Keratinocyte (primary cell): Measurements from ENCODE around the gene MAPT. TPM values are rescaled to one million over a fixed set of nuclear protein-coding genes. Genes with fewer than 3 reads are reported as not detected.

Experiments used
- DNase-seq: peaks from one replicate; pipeline ENCODE4 v3.0.0-alpha.2; 2011; ENCODE audit warnings: low read depth, missing footprints, low spot score
- FAIRE-seq: peaks from 2 replicates; lab custom pipeline; 2011; peaks lifted over from hg19 to GRCh38; lab: Jason Lieb, UNC
- H2AFZ ChIP-seq: 2 replicates; pipeline ENCODE4 v1.6.0; 2012; ENCODE audit warnings: low read length, control low read depth, inconsistent platforms; ENCODE audit not compliant: control insufficient read depth
- H3K27ac ChIP-seq: 2 replicates; pipeline ENCODE4 v1.5.1; 2011; ENCODE audit warnings: low read length; ENCODE audit not compliant: control insufficient read depth, insufficient read depth
- H3K27me3 ChIP-seq: 3 replicates; pipeline ENCODE4 v1.6.0; 2011; ENCODE audit warnings: low read length; ENCODE audit not compliant: control insufficient read depth, insufficient read depth; ENCODE audit errors: extremely low read depth
- H3K36me3 ChIP-seq, 2 experiments: 2 replicates in 1 of 2; 3 replicates in 1 of 2; pipeline ENCODE4 v1.5.1; 2011; ENCODE audit warnings: low read length in 2 of 2, mild to moderate bottlenecking in 1 of 2; ENCODE audit not compliant: control insufficient read depth in 2 of 2, insufficient read depth in 2 of 2; ENCODE audit errors: extremely low read depth in 1 of 2
- H3K4me1 ChIP-seq: 3 replicates; pipeline ENCODE4 v1.5.1; 2011; ENCODE audit warnings: low read length; ENCODE audit not compliant: control insufficient read depth, insufficient read depth; ENCODE audit errors: extremely low read depth
- H3K4me2 ChIP-seq: 3 replicates; pipeline ENCODE4 v1.6.0; 2011; ENCODE audit warnings: low read depth, low read length; ENCODE audit not compliant: control insufficient read depth, insufficient read depth; ENCODE audit errors: extremely low read depth
- H3K4me3 ChIP-seq, 3 experiments: fragments of 200-600 bp in 1 of 3; sonication (generic) in 1 of 3; 2 replicates in 2 of 3; 3 replicates in 1 of 3; pipeline ENCODE4 v1.5.1; 2011 to 2016; ENCODE audit warnings: low read length in 3 of 3, mild to moderate bottlenecking in 3 of 3, control low read depth in 2 of 3, inconsistent platforms in 1 of 3, low read depth in 1 of 3, mixed read lengths in 1 of 3, mixed run types in 1 of 3, moderate library complexity in 1 of 3; ENCODE audit not compliant: control insufficient read depth in 2 of 3, insufficient read depth in 2 of 3; ENCODE audit errors: extremely low read depth in 1 of 3
- H3K79me2 ChIP-seq: 2 replicates; pipeline ENCODE4 v1.6.0; 2012; ENCODE audit warnings: low read length; ENCODE audit not compliant: control insufficient read depth, insufficient read depth
- H3K9ac ChIP-seq: 3 replicates; pipeline ENCODE4 v1.6.0; 2011; ENCODE audit warnings: low read length; ENCODE audit not compliant: control insufficient read depth, insufficient read depth; ENCODE audit errors: extremely low read depth
- H3K9me1 ChIP-seq: 3 replicates; pipeline ENCODE4 v1.6.0; 2011; ENCODE audit warnings: low read length; ENCODE audit not compliant: control insufficient read depth, insufficient read depth; ENCODE audit errors: extremely low read depth
- H3K9me3 ChIP-seq: 2 replicates; pipeline ENCODE4 v1.5.1; 2012; ENCODE audit warnings: low read depth, low read length; ENCODE audit not compliant: control insufficient read depth
- H4K20me1 ChIP-seq: 3 replicates; pipeline ENCODE4 v1.6.0; 2011; ENCODE audit warnings: low read length; ENCODE audit not compliant: control insufficient read depth, insufficient read depth; ENCODE audit errors: extremely low read depth
- CTCF ChIP-seq, 3 experiments: IDR thresholded peaks in 1 of 3; conservative IDR thresholded peaks in 1 of 3; optimal IDR thresholded peaks in 1 of 3; 2 replicates in 2 of 3; 3 replicates in 1 of 3; pipeline versions ENCODE3 to v1.5.1; 2011; ENCODE audit warnings: low read length in 3 of 3, mild to moderate bottlenecking in 3 of 3, moderate library complexity in 2 of 3, control low read depth in 1 of 3, inconsistent platforms in 1 of 3; ENCODE audit not compliant: insufficient read depth in 2 of 3; ENCODE audit errors: extremely low read depth in 1 of 3
- EZH2 ChIP-seq: IDR thresholded peaks from one replicate; pipeline ENCODE4 v1.6.1; 2012; ENCODE audit warnings: inconsistent platforms, mild to moderate bottlenecking, low read length, moderate library complexity
- dilution Hi-C: fragments of 300-500 bp; cut with MboI; formaldehyde crosslinking; loops from one replicate; pipeline ENCODE4 v1.7.0; 2020; ENCODE audit warnings: low sequenced_read_pairs; ENCODE audit not compliant: extremely low pct_ligation_motif_present
- polyA plus RNA-seq, 5 experiments: library from polyadenylated mRNA; depleted of rRNA in 3 of 5; stranded (reverse) in 3 of 5; stranded (forward) in 1 of 5; unstranded in 1 of 5; fragments of >200 nt; gene quantifications; 1 replicate in 1 of 5; 2 replicates in 3 of 5; 3 replicates in 1 of 5; pipeline versions ENCODE4 v1.2.1 to v1.2.3, GENCODE V29; 2011 to 2012; ENCODE audit warnings: missing spikeins in 2 of 5, low read depth in 1 of 5, low replicate concordance in 1 of 5

Gene MAPT
- polyA plus RNA-seq, 1 donor (not counting 4 experiments of a cell fraction or from before 2014, with no cell fraction given) = 0.08 TPM

DNA sequence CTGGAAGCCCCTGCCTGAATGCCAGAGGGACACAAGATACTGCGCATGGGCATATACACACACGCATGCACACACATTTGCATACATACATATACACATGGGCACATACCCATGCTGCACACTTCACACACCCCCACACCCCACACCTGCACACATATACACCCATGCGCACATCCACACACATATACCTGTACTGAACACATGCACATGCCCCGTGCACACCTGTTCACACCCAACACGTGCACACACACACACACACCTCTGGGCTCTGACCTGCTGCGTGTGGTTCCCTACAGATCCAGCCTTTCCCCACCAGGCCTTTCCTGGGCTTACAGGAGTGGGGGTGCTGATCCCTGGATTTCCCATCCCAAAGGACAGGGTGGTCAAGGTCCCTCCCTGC lies 43.3 kb upstream of the MAPT start:
- Histone ChIP-seq H3K27ac (no peak overlapping the region), H3K4me2 (no peak overlapping the region), H2AFZ (no peak overlapping the region), H3K4me1 (no peaks in the 10 kb centered on the region), H4K20me1 (no peaks in the 10 kb centered on the region), H3K4me3 (no peak overlapping the region), H3K79me2 (no peaks in the 10 kb centered on the region), H3K9me3 (no peaks in the 10 kb centered on the region), H3K36me3 (no peaks in the 10 kb centered on the region), H3K9me1 (no peaks in the 10 kb centered on the region), H3K27me3 (no peaks in the 10 kb centered on the region), H3K9ac (no peak overlapping the region)
- no peak for DNase-seq
- FAIRE-seq = no peak
- TF ChIP-seq EZH2 (no peak), CTCF (optimal IDR thresholded peaks at IDR 0.05 in 1 of 3, IDR thresholded peaks at IDR 0.05 in 1 of 3, conservative IDR thresholded peaks at IDR 0.05 in 1 of 3; ENCODE audit: extremely low read depth in 1 of 3, insufficient read depth in 2 of 3, low read length in 3 of 3) (no peak)
- dilution Hi-C loops = loop anchor here (25.0 kb wide), 1 partner anchor 214 kb away; no protein-coding TSS in a partner anchor

DNA sequence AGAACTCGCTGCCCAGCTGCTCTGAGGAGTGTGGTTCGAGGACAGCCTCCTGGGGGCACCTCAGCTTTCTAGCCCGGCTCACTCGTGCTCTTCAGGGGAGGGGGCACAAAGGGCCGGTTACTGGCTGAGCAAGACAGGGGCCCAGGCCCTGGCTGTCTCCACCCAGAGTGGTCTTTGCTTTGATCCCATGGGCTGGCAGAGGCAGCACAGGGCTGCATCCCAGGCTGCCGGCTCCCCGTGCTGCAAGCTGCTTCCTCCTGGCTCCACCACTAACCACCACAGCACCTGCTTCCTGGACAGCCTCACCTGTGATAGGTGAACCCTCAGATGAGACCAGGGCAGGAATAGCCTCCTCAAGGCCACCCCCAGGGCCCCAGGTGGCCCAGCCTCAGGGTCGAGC lies 42.9 kb upstream of the MAPT start:
- Histone ChIP-seq H3K9me1 (no peaks in the 10 kb centered on the region), H3K4me3 (no peak overlapping the region), H3K9ac (no peak overlapping the region), H2AFZ (no peak overlapping the region), H3K79me2 (no peaks in the 10 kb centered on the region), H4K20me1 (no peaks in the 10 kb centered on the region), H3K27ac (no peak overlapping the region), H3K4me1 (no peaks in the 10 kb centered on the region), H3K9me3 (no peaks in the 10 kb centered on the region), H3K27me3 (no peaks in the 10 kb centered on the region), H3K4me2 (no peak overlapping the region), H3K36me3 (no peaks in the 10 kb centered on the region)
- dilution Hi-C loops = loop anchor here (25.0 kb wide), 1 partner anchor 214 kb away; no protein-coding TSS in a partner anchor
- FAIRE-seq (no peak), DNase-seq (no peak)
- no peak for TF ChIP-seq CTCF (optimal IDR thresholded peaks at IDR 0.05 in 1 of 3, IDR thresholded peaks at IDR 0.05 in 1 of 3, conservative IDR thresholded peaks at IDR 0.05 in 1 of 3; ENCODE audit: extremely low read depth in 1 of 3, insufficient read depth in 2 of 3, low read length in 3 of 3)
- no peak for TF ChIP-seq EZH2
